NCI-H1417 (cell line): ENCODE measurements around the gene PRDM8.
"Not testable (repeated sequence)": the region's sequence is repeated elsewhere in the genome, so short reads cannot be mapped to it uniquely, and the experiment has no call there.

Experiments
- DNase-seq, 3 experiments: peaks; one replicate each; lab custom pipeline; 2025; lab: John Stamatoyannopoulos, UW

PRDM8 gene

GRCh38 chr4:80196922-80197573, at the start of gene PRDM8:
Gene PRDM8, plus strand, starts transcription at chr4:80197503. Its CDS starts 2,578 bp downstream, at chr4:80200081.
- peak in 1 of 3 experiments; percentile 51 for DNase-seq

GRCh38 chr4:80150387-80151180, 46.7 kb upstream of the PRDM8 start:
- peak in 1 of 3 experiments; percentile 5 for DNase-seq

GRCh38 chr4:80151981-80152380, 45.3 kb upstream of the PRDM8 start:
- no peak for DNase-seq

- DNase-seq, result peak in 2 of 3 experiments; percentile 24 to 36
Observed at GRCh38 chr4:80153874-80154544, 43.3 kb upstream of the PRDM8 start.

- DNase-seq, result peak; percentile 24 to 89 (median 88)
Observed at GRCh38 chr4:80154545-80154933, 42.8 kb upstream of the PRDM8 start.

- no peak for DNase-seq
Observed at GRCh38 chr4:80155316-80155982, 41.9 kb upstream of the PRDM8 start.

GRCh38 chr4:80156410-80156809, 40.9 kb upstream of the PRDM8 start:
- DNase-seq, result no peak

GRCh38 chr4:80161413-80162058, 35.8 kb upstream of the PRDM8 start:
- no peak for DNase-seq

- DNase-seq, result no peak
Observed at GRCh38 chr4:80162418-80162817, 34.9 kb upstream of the PRDM8 start.

- no peak for DNase-seq
Observed at GRCh38 chr4:80165855-80166254, 31.4 kb upstream of the PRDM8 start.

GRCh38 chr4:80171251-80171650, 26.1 kb upstream of the PRDM8 start:
- DNase-seq, result no peak

- DNase-seq, result no peak
Observed at GRCh38 chr4:80171656-80172055, 25.6 kb upstream of the PRDM8 start.

GRCh38 chr4:80172203-80172602, 25.1 kb upstream of the PRDM8 start:
- DNase-seq, result no peak

GRCh38 chr4:80173401-80173800, 23.9 kb upstream of the PRDM8 start:
- DNase-seq, result no peak

GRCh38 chr4:80173841-80174240, 23.5 kb upstream of the PRDM8 start:
- DNase-seq, result no peak

- DNase-seq, result not testable (repeated sequence)
Observed at GRCh38 chr4:80177793-80178192, 19.5 kb upstream of the PRDM8 start.

- no peak for DNase-seq
Observed at GRCh38 chr4:80178964-80179363, 18.3 kb upstream of the PRDM8 start.

- DNase-seq, result no peak
Observed at GRCh38 chr4:80179637-80180161, 17.6 kb upstream of the PRDM8 start.

- no peak for DNase-seq
Observed at GRCh38 chr4:80180743-80181142, 16.6 kb upstream of the PRDM8 start.

GRCh38 chr4:80182237-80182866, 15.0 kb upstream of the PRDM8 start:
- DNase-seq, result no peak
